Testis (tissue), 3 donors: ENCODE measurements around the gene IQSEC3. TPM values are rescaled to one million over a fixed set of nuclear protein-coding genes. Genes with fewer than 3 reads are reported as not detected.

ENCODE experiments used
- DNase-seq: peaks from one replicate; pipeline ENCODE4 v3.0.0-alpha.2; 2019
- H3K27ac ChIP-seq, 2 donors: fragments of 200-600 bp; sonication (generic); one replicate each; pipeline ENCODE4 v1.5.1; 2019
- H3K27me3 ChIP-seq: fragments of 200-600 bp; sonication (generic); one replicate; pipeline ENCODE4 v1.5.1; 2019
- H3K36me3 ChIP-seq: fragments of 200-600 bp; sonication (generic); one replicate; pipeline ENCODE4 v1.5.1; 2017; ENCODE audit warnings: low read depth; ENCODE audit errors: missing control alignments
- H3K4me1 ChIP-seq: fragments of 200-600 bp; sonication (generic); one replicate; pipeline ENCODE4 v1.5.1; 2019
- H3K4me3 ChIP-seq, 2 donors: fragments of 200-600 bp; sonication (generic); one replicate each; pipeline ENCODE4 v1.5.1; 2017 to 2019
- H3K9me3 ChIP-seq: fragments of 200-600 bp; sonication (generic); one replicate; pipeline ENCODE4 v1.5.1; 2017
- CTCF ChIP-seq, 3 experiments: fragments of 450-650 bp in 2 of 3; fragments of 200-600 bp in 1 of 3; sonication (generic) in 1 of 3; IDR thresholded peaks; one replicate each; pipeline ENCODE4 v1.5.1; 2016 to 2019; ENCODE audit warnings: antibody characterized with exemption in 3 of 3, mild to moderate bottlenecking in 2 of 3, moderate library complexity in 1 of 3
- POLR2A ChIP-seq: fragments of 450-650 bp; IDR thresholded peaks from one replicate; pipeline ENCODE4 v1.6.1; 2017; ENCODE audit warnings: antibody characterized with exemption, mild to moderate bottlenecking, moderate library complexity
- WGBS, 2 donors: methylation state at CpG; one replicate each; pipeline ENCODE4 v1.1.5; 2018; 5-methylcytosine and 5-hydroxymethylcytosine counted together
- intact Hi-C: fragments of 100-400 bp; cut with DNase I; formaldehyde crosslinking; loops from one replicate; pipeline ENCODE4 v1.15.1; 2023; ENCODE audit warnings: low total_unique reads
- polyA plus RNA-seq: library from polyadenylated mRNA; stranded (reverse); fragments of 350-450 nt; fragmentation: Illumina TruSeq; extraction: RNeasy Lipid Tissue Mini Kit (QIAGEN cat#74804); gene quantifications from one replicate; pipeline ENCODE4 v1.2.3, GENCODE V29; 2014; ENCODE audit warnings: low read depth, low replicate concordance; ENCODE audit not compliant: insufficient read depth
- total RNA-seq, 2 donors: library from RNA; depleted of rRNA; stranded (reverse); fragments of >200 nt; gene quantifications; one replicate each; pipeline ENCODE4 v1.2.3, GENCODE V29; 2016

The IQSEC3 gene
- total and polyA plus RNA-seq, 3 donors from 2014 or later: 3.9 to 12.2 (median 4.5) TPM

GRCh38 chr12:197911-198695, 131.5 kb downstream of the IQSEC3 start:
- Histone ChIP-seq H3K36me3 (no peaks in the 10 kb centered on the region), H3K27ac (no peak overlapping the region), H3K27me3 (no peaks in the 10 kb centered on the region), H3K4me3 (no peak overlapping the region), H3K4me1 (peaks cover 6% of the 10 kb centered on the region), H3K9me3 (no peaks in the 10 kb centered on the region)
- 94 to 96% methylated on average over 10 to 11 of the region's 11 CpGs for WGBS, 2 donors
- TF ChIP-seq CTCF (IDR thresholded peaks at IDR 0.05) (no peak), POLR2A (no peak)
- intact Hi-C loops: no loop called here
- DNase-seq: no peak

- TF ChIP-seq CTCF (IDR thresholded peaks at IDR 0.05) (no peak), POLR2A (no peak)
- intact Hi-C loops: no loop called here
- no peaks in the 10 kb centered on the region for H3K36me3 ChIP-seq
- no peak for DNase-seq
- no peaks in the 10 kb centered on the region for H3K27me3 ChIP-seq
- no peaks in the 10 kb centered on the region for H3K9me3 ChIP-seq
- WGBS, 2 donors: 57 to 63% methylated on average over 9 of the region's 9 CpGs
- H3K4me3 ChIP-seq: no peak overlapping the region
- no peak overlapping the region for H3K27ac ChIP-seq
- H3K4me1 ChIP-seq: peaks cover 6% of the 10 kb centered on the region
Observed at GRCh38 chr12:198705-199104, 132.1 kb downstream of the IQSEC3 start.

- no peaks in the 10 kb centered on the region for H3K27me3 ChIP-seq
- intact Hi-C loops: no loop called here
Observed at GRCh38 chr12:201361-201760, 134.8 kb downstream of the IQSEC3 start.

GRCh38 chr12:202081-202731, 135.6 kb downstream of the IQSEC3 start:
- no peak overlapping the region for H3K27ac ChIP-seq
- no peak overlapping the region for H3K4me3 ChIP-seq
- intact Hi-C loops: no loop called here
- DNase-seq: no peak
- H3K36me3 ChIP-seq: no peaks in the 10 kb centered on the region
- no peaks in the 10 kb centered on the region for H3K9me3 ChIP-seq
- H3K27me3 ChIP-seq: no peaks in the 10 kb centered on the region
- H3K4me1 ChIP-seq: peaks cover 6% of the 10 kb centered on the region
- 70 to 76% methylated on average over 13 to 15 of the region's 15 CpGs for WGBS, 2 donors
- TF ChIP-seq CTCF (IDR thresholded peaks at IDR 0.05): no peak
- no peak for TF ChIP-seq POLR2A

More at GRCh38 chr12:201361-201760, 134.8 kb downstream of the IQSEC3 start:
- 84 to 89% methylated on average over 8 of the region's 8 CpGs for WGBS, 2 donors
- Histone ChIP-seq H3K36me3 (no peaks in the 10 kb centered on the region), H3K4me3 (no peak overlapping the region), H3K27ac (no peak overlapping the region), H3K9me3 (no peaks in the 10 kb centered on the region), H3K4me1 (peaks cover 6% of the 10 kb centered on the region)
- TF ChIP-seq CTCF (IDR thresholded peaks at IDR 0.05) (no peak), POLR2A (no peak)
- DNase-seq: no peak
